ENCODE measurements around the gene SPEN.

- no peak for TF ChIP-seq CTCF (conservative IDR thresholded peaks at IDR 0.05; ENCODE audit: low read depth in 2 of 2)
- no peak for TF ChIP-seq ETS1 (IDR thresholded peaks at IDR 0.05)
- no peak for TF ChIP-seq EZH2 (IDR thresholded peaks at IDR 0.05; ENCODE audit: low read depth, unreplicated experiment)
- no peak for TF ChIP-seq EZH2phosphoT487 (IDR thresholded peaks at IDR 0.05; ENCODE audit: unreplicated experiment)
- TF ChIP-seq JUNB (IDR thresholded peaks at IDR 0.05; ENCODE audit: unreplicated experiment): no peak
- no peak for TF ChIP-seq POLR2AphosphoS5 (IDR thresholded peaks at IDR 0.05; ENCODE audit: low read depth)
- TF ChIP-seq REST (IDR thresholded peaks at IDR 0.05; ENCODE audit: unreplicated experiment): no peak
- TF ChIP-seq ZNF331 (CRISPR knock-in tag; IDR thresholded peaks at IDR 0.05; ENCODE audit: low read depth): no peak
These were observed 5.4 kb downstream of the SPEN start for GRCh38 chr1:15852828-15853302.

All from GM23338 (cell line).